GM23248 (cell line): ENCODE results near the gene RTKN2. TPM values are rescaled to one million over a fixed set of nuclear protein-coding genes. Genes with fewer than 3 reads are reported as not detected.
A peak's percentile ranks its signal among the peaks of the same experiment; 100 is the strongest.

Source experiments
- DNase-seq: peaks from one replicate; pipeline ENCODE4 v3.0.0-alpha.2; 2015
- H2AFZ ChIP-seq: fragments of 200-600 bp; sonication (generic); 2 replicates; pipeline ENCODE4 v1.6.1; 2016; ENCODE audit warnings: antibody characterized with exemption
- H3F3A ChIP-seq: fragments of 200-600 bp; sonication (generic); 2 replicates; pipeline ENCODE4 v1.6.1; 2016; ENCODE audit warnings: mild to moderate bottlenecking, antibody characterized with exemption, mixed run types; ENCODE audit not compliant: insufficient read depth
- H3K27ac ChIP-seq: fragments of 200-600 bp; sonication (generic); 2 replicates; pipeline ENCODE4 v1.5.1; 2016; ENCODE audit warnings: mild to moderate bottlenecking
- H3K27me3 ChIP-seq: fragments of 200-600 bp; sonication (generic); replicated peaks from 2 replicates; pipeline ENCODE4 v1.6.1; 2016; ENCODE audit warnings: mild to moderate bottlenecking; ENCODE audit not compliant: insufficient read depth
- H3K36me3 ChIP-seq: fragments of 200-600 bp; sonication (generic); 2 replicates; pipeline ENCODE4 v1.6.1; 2016; ENCODE audit warnings: low read depth, mild to moderate bottlenecking
- H3K4me1 ChIP-seq: fragments of 200-600 bp; sonication (generic); 2 replicates; pipeline ENCODE4 v1.6.1; 2016; ENCODE audit warnings: mild to moderate bottlenecking; ENCODE audit not compliant: insufficient read depth
- H3K4me2 ChIP-seq: fragments of 200-600 bp; sonication (generic); one replicate; pipeline ENCODE4 v1.6.1; 2016; ENCODE audit warnings: mild to moderate bottlenecking; ENCODE audit not compliant: unreplicated experiment
- H3K4me3 ChIP-seq: fragments of 200-600 bp; sonication (generic); 2 replicates; pipeline ENCODE4 v1.5.1; 2016; ENCODE audit warnings: mild to moderate bottlenecking
- H3K79me2 ChIP-seq: fragments of 200-600 bp; sonication (generic); 2 replicates; pipeline ENCODE4 v1.6.1; 2016; ENCODE audit warnings: mild to moderate bottlenecking; ENCODE audit not compliant: insufficient read depth
- H3K9ac ChIP-seq: fragments of 200-600 bp; sonication (generic); 2 replicates; pipeline ENCODE4 v1.6.1; 2016; ENCODE audit warnings: mild to moderate bottlenecking
- H3K9me2 ChIP-seq: fragments of 200-600 bp; sonication (generic); 2 replicates; pipeline ENCODE4 v1.6.1; 2016; ENCODE audit warnings: mixed run types, mild to moderate bottlenecking, moderate library complexity; ENCODE audit not compliant: insufficient read depth
- H3K9me3 ChIP-seq: fragments of 200-600 bp; sonication (generic); one replicate; pipeline ENCODE4 v1.6.1; 2017; ENCODE audit warnings: low read depth
- H4K20me1 ChIP-seq: fragments of 200-600 bp; sonication (generic); 2 replicates; pipeline ENCODE4 v1.6.0; 2016; ENCODE audit not compliant: insufficient read depth
- EZH2 ChIP-seq: fragments of 200-600 bp; sonication (generic); IDR thresholded peaks from 2 replicates; pipeline ENCODE4 v1.6.1; 2018; ENCODE audit warnings: antibody characterized with exemption, mild to moderate bottlenecking; ENCODE audit not compliant: insufficient read depth, poor library complexity, severe bottlenecking
- EZH2phosphoT487 ChIP-seq: fragments of 200-600 bp; sonication (generic); IDR thresholded peaks from 2 replicates; pipeline ENCODE4 v1.6.1; 2018; ENCODE audit warnings: antibody characterized with exemption, moderate library complexity, mild to moderate bottlenecking, low read depth; ENCODE audit not compliant: insufficient read depth
- WGBS, 2 experiments: methylation state at CpG; one replicate each; pipeline ENCODE4 v1.1.6; 2015 to 2017; ENCODE audit warnings: low lambda C conversion rate in 2 of 2, low coverage in 1 of 2; ENCODE audit errors: missing lambda C conversion rate in 2 of 2; 5-methylcytosine and 5-hydroxymethylcytosine counted together
- in situ Hi-C: fragments of 300-500 bp; cut with MboI; formaldehyde crosslinking; loops from 2 replicates; pipeline ENCODE4 v1.15.0; 2020
- polyA plus RNA-seq: library from polyadenylated mRNA; unstranded; fragments of >200 nt; fragmentation: Nextera tagmentation; extraction: Ambion mirVana; gene quantifications from 2 replicates; pipeline ENCODE4 v1.2.1, GENCODE V29; 2016
- total RNA-seq: library from RNA; depleted of rRNA; stranded (reverse); fragments of >200 nt; shearing (Covaris generic); gene quantifications from 2 replicates; pipeline ENCODE4 v1.2.3, GENCODE V29; 2014

RTKN2 gene
- total and polyA plus RNA-seq, 2 experiments from 2014 or later, result 0.11 to 0.15 TPM

DNA sequence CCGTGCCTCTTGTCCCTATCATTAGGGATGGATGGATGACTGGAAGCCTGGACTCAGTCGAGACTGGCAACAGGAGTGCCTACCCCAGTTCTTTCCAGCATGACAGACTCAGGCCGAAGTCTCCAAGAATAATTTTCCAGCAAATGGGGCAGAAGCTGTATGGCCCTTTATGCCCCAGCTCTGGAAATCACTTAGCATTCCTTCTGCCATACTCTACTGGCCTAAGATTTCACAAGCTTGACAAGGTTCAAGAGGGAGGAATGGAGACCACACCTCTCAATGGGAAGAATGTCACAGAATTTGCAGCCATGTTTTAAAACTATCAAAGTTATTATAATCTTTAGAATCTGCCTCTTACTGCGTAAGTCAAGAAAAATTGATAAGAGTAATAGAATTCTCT, 39.0 kb upstream of the RTKN2 start:
- no peak overlapping the region for H3K27ac ChIP-seq
- H3K9ac ChIP-seq, result no peak overlapping the region
- DNase-seq, result no peak
- 34% methylated on average over 4 of the region's 4 CpGs for WGBS, 2 experiments
- no peaks in the 10 kb centered on the region for H3K4me1 ChIP-seq
- no peaks in the 10 kb centered on the region for H3F3A ChIP-seq
- no peaks in the 10 kb centered on the region for H3K9me3 ChIP-seq
- H3K79me2 ChIP-seq, result no peaks in the 10 kb centered on the region
- H3K9me2 ChIP-seq, result no peaks in the 10 kb centered on the region
- no peak overlapping the region for H3K4me3 ChIP-seq
- no peak overlapping the region for H3K4me2 ChIP-seq
- H2AFZ ChIP-seq, result no peak overlapping the region
- in situ Hi-C loops, result no loop called here
- no peaks in the 10 kb centered on the region for H3K36me3 ChIP-seq
- peaks cover 7% of the 10 kb centered on the region; the same call in 1 of the 2 replicates for H3K27me3 ChIP-seq
- no peak for TF ChIP-seq EZH2phosphoT487
- no peak for TF ChIP-seq EZH2
- H4K20me1 ChIP-seq, result no peaks in the 10 kb centered on the region

GRCh38 chr10:62306663-62307062, 38.0 kb upstream of the RTKN2 start:
- in situ Hi-C loops, result no loop called here
- no peak for TF ChIP-seq EZH2
- no peak for TF ChIP-seq EZH2phosphoT487
- 69 to 80% methylated on average over 9 of the region's 9 CpGs for WGBS, 2 experiments

GRCh38 chr10:62305813-62306212, 37.2 kb upstream of the RTKN2 start:
- Histone ChIP-seq H3K9me3 (no peaks in the 10 kb centered on the region), H4K20me1 (no peaks in the 10 kb centered on the region), H3K27me3 (no peaks in the 10 kb centered on the region; the same call in 1 of the 2 replicates), H2AFZ (no peak overlapping the region), H3K36me3 (no peaks in the 10 kb centered on the region), H3K79me2 (no peaks in the 10 kb centered on the region), H3K9me2 (no peaks in the 10 kb centered on the region), H3K4me2 (no peak overlapping the region), H3K9ac (no peak overlapping the region), H3F3A (no peaks in the 10 kb centered on the region), H3K27ac (no peak overlapping the region), H3K4me1 (no peaks in the 10 kb centered on the region), H3K4me3 (no peak overlapping the region)
- DNase-seq, result peak; percentile 9
- no peak for TF ChIP-seq EZH2phosphoT487
- TF ChIP-seq EZH2, result no peak
- 77 to 88% methylated on average over 1 of the region's 1 CpG for WGBS, 2 experiments
- in situ Hi-C loops, result no loop called here

More at GRCh38 chr10:62306663-62307062, 38.0 kb upstream of the RTKN2 start:
- Histone ChIP-seq H2AFZ (no peak overlapping the region), H3K9me2 (no peaks in the 10 kb centered on the region), H3F3A (no peaks in the 10 kb centered on the region), H3K79me2 (no peaks in the 10 kb centered on the region), H3K4me2 (no peak overlapping the region), H4K20me1 (no peaks in the 10 kb centered on the region), H3K27ac (no peak overlapping the region), H3K9me3 (no peaks in the 10 kb centered on the region), H3K27me3 (peaks cover under 1% of the 10 kb centered on the region; the same call in 1 of the 2 replicates), H3K36me3 (no peaks in the 10 kb centered on the region), H3K4me3 (no peak overlapping the region), H3K9ac (no peak overlapping the region), H3K4me1 (no peaks in the 10 kb centered on the region)
- no peak for DNase-seq

DNA sequence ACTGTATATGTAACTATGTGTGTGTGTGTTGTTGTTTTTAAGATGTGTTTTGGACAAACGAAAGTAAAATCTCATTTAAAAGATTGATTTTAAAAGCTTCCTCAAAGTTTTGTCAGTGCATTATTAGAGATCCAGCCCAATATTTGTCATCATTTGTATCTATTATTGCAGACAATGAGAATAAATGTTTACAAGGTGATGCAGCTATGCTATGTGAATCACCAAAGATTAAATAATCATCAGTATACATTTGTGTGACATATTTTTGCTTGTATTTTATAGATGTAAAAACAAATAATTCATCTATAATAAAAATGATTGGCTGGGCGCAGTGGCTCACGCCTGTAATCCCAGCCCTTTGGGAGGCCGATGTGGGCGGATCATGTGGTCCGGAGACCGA, 35.3 kb upstream of the RTKN2 start:
- Histone ChIP-seq H3K4me2 (no peak overlapping the region), H4K20me1 (no peaks in the 10 kb centered on the region), H3K4me3 (no peak overlapping the region), H3K4me1 (no peaks in the 10 kb centered on the region), H3K27me3 (no peaks in the 10 kb centered on the region), H3K9me3 (no peaks in the 10 kb centered on the region), H3K9me2 (no peaks in the 10 kb centered on the region), H3K36me3 (no peaks in the 10 kb centered on the region), H3K79me2 (no peaks in the 10 kb centered on the region), H3F3A (no peaks in the 10 kb centered on the region), H3K9ac (no peak overlapping the region), H2AFZ (no peak overlapping the region), H3K27ac (no peak overlapping the region)
- TF ChIP-seq EZH2phosphoT487, result no peak
- no peak for TF ChIP-seq EZH2
- no peak for DNase-seq
- in situ Hi-C loops, result no loop called here
- 89 to 91% methylated on average over 7 of the region's 7 CpGs for WGBS, 2 experiments

- in situ Hi-C loops, result no loop called here
- no peaks in the 10 kb centered on the region for H4K20me1 ChIP-seq
- no peak overlapping the region for H3K27ac ChIP-seq
- no peak for DNase-seq
- no peaks in the 10 kb centered on the region for H3F3A ChIP-seq
- no peaks in the 10 kb centered on the region for H3K36me3 ChIP-seq
- H3K4me1 ChIP-seq, result no peaks in the 10 kb centered on the region
- no peak overlapping the region for H3K4me2 ChIP-seq
- no peak overlapping the region for H2AFZ ChIP-seq
- TF ChIP-seq EZH2 (no peak), EZH2phosphoT487 (no peak)
- no peak overlapping the region for H3K4me3 ChIP-seq
- no peaks in the 10 kb centered on the region for H3K79me2 ChIP-seq
- H3K9ac ChIP-seq, result no peak overlapping the region
- H3K9me2 ChIP-seq, result no peaks in the 10 kb centered on the region
- no peaks in the 10 kb centered on the region for H3K27me3 ChIP-seq
- WGBS, 2 experiments, result 64 to 68% methylated on average over 4 of the region's 4 CpGs
- no peaks in the 10 kb centered on the region for H3K9me3 ChIP-seq
Observed at GRCh38 chr10:62302760-62303159, 34.1 kb upstream of the RTKN2 start.
